ENCODE results near the gene KDM1B.
A peak's percentile ranks its signal among the peaks of the same experiment; 100 is the strongest.

Gene KDM1B
- 12.2 to 15.9 (median 12.3) reads per million in 3 donors for total RNA-seq

GRCh38 chr6:18155150-18155863 is at the start of gene KDM1B:
Gene KDM1B, plus strand, starts transcription at chr6:18155422. Its CDS starts 4,474 bp downstream, at chr6:18159896.
- peak within 1 kb of the TSS; percentile 95 for H3K4me3 ChIP-seq (ENCODE audit: insufficient read depth, low read depth, low read length, poor library complexity, severe bottlenecking)
- H3K36me3 ChIP-seq (ENCODE audit: control insufficient read depth, insufficient read depth, low read length) = no peaks in the 10 kb centered on the region
- H3K27ac ChIP-seq (ENCODE audit: insufficient read depth, low read length, poor library complexity, severe bottlenecking) = peak within 1 kb of the TSS; percentile 84
- H3K27me3 ChIP-seq (replicated peaks; ENCODE audit: control insufficient read depth, insufficient read depth, low read length, poor library complexity, severe bottlenecking) = no peaks in the 10 kb centered on the region
- DNase-seq = peak; percentile 98 to 99 (median 99)
- peaks cover 4% of the 10 kb centered on the region for H3K4me1 ChIP-seq (ENCODE audit: control insufficient read depth, insufficient read depth, low read length, poor library complexity, severe bottlenecking)
- H3K9me3 ChIP-seq (ENCODE audit: control insufficient read depth, low read length) = no peaks in the 10 kb centered on the region

- H3K4me3 ChIP-seq (ENCODE audit: insufficient read depth, low read depth, low read length, poor library complexity, severe bottlenecking) = no peak overlapping the region
- no peak for DNase-seq
- no peaks in the 10 kb centered on the region for H3K4me1 ChIP-seq (ENCODE audit: control insufficient read depth, insufficient read depth, low read length, poor library complexity, severe bottlenecking)
- H3K36me3 ChIP-seq (ENCODE audit: control insufficient read depth, insufficient read depth, low read length) = no peaks in the 10 kb centered on the region
- no peaks in the 10 kb centered on the region for H3K27me3 ChIP-seq (replicated peaks; ENCODE audit: control insufficient read depth, insufficient read depth, low read length, poor library complexity, severe bottlenecking)
- no peak overlapping the region for H3K27ac ChIP-seq (ENCODE audit: insufficient read depth, low read length, poor library complexity, severe bottlenecking)
- peaks cover 4% of the 10 kb centered on the region for H3K9me3 ChIP-seq (ENCODE audit: control insufficient read depth, low read length)
Measured at GRCh38 chr6:18107061-18107460, 48.2 kb upstream of the KDM1B start.

- Histone ChIP-seq H3K4me1 (ENCODE audit: control insufficient read depth, insufficient read depth, low read length, poor library complexity, severe bottlenecking) (no peaks in the 10 kb centered on the region), H3K4me3 (ENCODE audit: insufficient read depth, low read depth, low read length, poor library complexity, severe bottlenecking) (no peak overlapping the region), H3K27me3 (replicated peaks; ENCODE audit: control insufficient read depth, insufficient read depth, low read length, poor library complexity, severe bottlenecking) (no peaks in the 10 kb centered on the region), H3K27ac (ENCODE audit: insufficient read depth, low read length, poor library complexity, severe bottlenecking) (no peak overlapping the region), H3K9me3 (ENCODE audit: control insufficient read depth, low read length) (peaks cover 4% of the 10 kb centered on the region), H3K36me3 (ENCODE audit: control insufficient read depth, insufficient read depth, low read length) (no peaks in the 10 kb centered on the region)
- no peak for DNase-seq
Measured at GRCh38 chr6:18110162-18110561, 45.1 kb upstream of the KDM1B start.

- Histone ChIP-seq H3K9me3 (ENCODE audit: control insufficient read depth, low read length) (no peaks in the 10 kb centered on the region), H3K36me3 (ENCODE audit: control insufficient read depth, insufficient read depth, low read length) (no peaks in the 10 kb centered on the region), H3K4me3 (ENCODE audit: insufficient read depth, low read depth, low read length, poor library complexity, severe bottlenecking) (no peak overlapping the region), H3K27me3 (replicated peaks; ENCODE audit: control insufficient read depth, insufficient read depth, low read length, poor library complexity, severe bottlenecking) (no peaks in the 10 kb centered on the region), H3K4me1 (ENCODE audit: control insufficient read depth, insufficient read depth, low read length, poor library complexity, severe bottlenecking) (no peaks in the 10 kb centered on the region), H3K27ac (ENCODE audit: insufficient read depth, low read length, poor library complexity, severe bottlenecking) (no peak overlapping the region)
- DNase-seq = no peak
Measured at GRCh38 chr6:18115356-18115755, 39.9 kb upstream of the KDM1B start.

- peaks cover 3% of the 10 kb centered on the region for H3K4me1 ChIP-seq (ENCODE audit: control insufficient read depth, insufficient read depth, low read length, poor library complexity, severe bottlenecking)
- H3K27me3 ChIP-seq (replicated peaks; ENCODE audit: control insufficient read depth, insufficient read depth, low read length, poor library complexity, severe bottlenecking) = no peaks in the 10 kb centered on the region
Measured at GRCh38 chr6:18117136-18117535, 38.1 kb upstream of the KDM1B start.

GRCh38 chr6:18118330-18118729 is 36.9 kb upstream of the KDM1B start:
- Histone ChIP-seq H3K36me3 (ENCODE audit: control insufficient read depth, insufficient read depth, low read length) (no peaks in the 10 kb centered on the region), H3K4me3 (ENCODE audit: insufficient read depth, low read depth, low read length, poor library complexity, severe bottlenecking) (no peak overlapping the region), H3K4me1 (ENCODE audit: control insufficient read depth, insufficient read depth, low read length, poor library complexity, severe bottlenecking) (peaks cover 3% of the 10 kb centered on the region), H3K27ac (ENCODE audit: insufficient read depth, low read length, poor library complexity, severe bottlenecking) (no peak overlapping the region), H3K9me3 (ENCODE audit: control insufficient read depth, low read length) (no peaks in the 10 kb centered on the region), H3K27me3 (replicated peaks; ENCODE audit: control insufficient read depth, insufficient read depth, low read length, poor library complexity, severe bottlenecking) (no peaks in the 10 kb centered on the region)
- DNase-seq = no peak

More at GRCh38 chr6:18117136-18117535, 38.1 kb upstream of the KDM1B start:
- no peak overlapping the region for H3K27ac ChIP-seq (ENCODE audit: insufficient read depth, low read length, poor library complexity, severe bottlenecking)
- H3K36me3 ChIP-seq (ENCODE audit: control insufficient read depth, insufficient read depth, low read length) = no peaks in the 10 kb centered on the region
- no peaks in the 10 kb centered on the region for H3K9me3 ChIP-seq (ENCODE audit: control insufficient read depth, low read length)
- H3K4me3 ChIP-seq (ENCODE audit: insufficient read depth, low read depth, low read length, poor library complexity, severe bottlenecking) = no peak overlapping the region
- no peak for DNase-seq

GRCh38 chr6:18119236-18119635 is 36.0 kb upstream of the KDM1B start:
- DNase-seq = no peak

GRCh38 chr6:18121580-18122127 is 33.6 kb upstream of the KDM1B start:
- Histone ChIP-seq H3K27ac (ENCODE audit: insufficient read depth, low read length, poor library complexity, severe bottlenecking) (no peak overlapping the region), H3K4me1 (ENCODE audit: control insufficient read depth, insufficient read depth, low read length, poor library complexity, severe bottlenecking) (peaks cover 3% of the 10 kb centered on the region), H3K27me3 (replicated peaks; ENCODE audit: control insufficient read depth, insufficient read depth, low read length, poor library complexity, severe bottlenecking) (no peaks in the 10 kb centered on the region), H3K9me3 (ENCODE audit: control insufficient read depth, low read length) (no peaks in the 10 kb centered on the region), H3K4me3 (ENCODE audit: insufficient read depth, low read depth, low read length, poor library complexity, severe bottlenecking) (peak overlapping the region; percentile 56), H3K36me3 (ENCODE audit: control insufficient read depth, insufficient read depth, low read length) (no peaks in the 10 kb centered on the region)
- no peak for DNase-seq

More at GRCh38 chr6:18119236-18119635, 36.0 kb upstream of the KDM1B start:
- Histone ChIP-seq H3K27me3 (replicated peaks; ENCODE audit: control insufficient read depth, insufficient read depth, low read length, poor library complexity, severe bottlenecking) (no peaks in the 10 kb centered on the region), H3K27ac (ENCODE audit: insufficient read depth, low read length, poor library complexity, severe bottlenecking) (no peak overlapping the region), H3K9me3 (ENCODE audit: control insufficient read depth, low read length) (no peaks in the 10 kb centered on the region), H3K4me1 (ENCODE audit: control insufficient read depth, insufficient read depth, low read length, poor library complexity, severe bottlenecking) (peaks cover 3% of the 10 kb centered on the region), H3K36me3 (ENCODE audit: control insufficient read depth, insufficient read depth, low read length) (no peaks in the 10 kb centered on the region), H3K4me3 (ENCODE audit: insufficient read depth, low read depth, low read length, poor library complexity, severe bottlenecking) (no peak overlapping the region)

- no peaks in the 10 kb centered on the region for H3K36me3 ChIP-seq (ENCODE audit: control insufficient read depth, insufficient read depth, low read length)
- H3K27ac ChIP-seq (ENCODE audit: insufficient read depth, low read length, poor library complexity, severe bottlenecking) = no peak within 1 kb of the TSS
- no peaks in the 10 kb centered on the region for H3K27me3 ChIP-seq (replicated peaks; ENCODE audit: control insufficient read depth, insufficient read depth, low read length, poor library complexity, severe bottlenecking)
- H3K4me1 ChIP-seq (ENCODE audit: control insufficient read depth, insufficient read depth, low read length, poor library complexity, severe bottlenecking) = peaks cover 3% of the 10 kb centered on the region
- H3K9me3 ChIP-seq (ENCODE audit: control insufficient read depth, low read length) = no peaks in the 10 kb centered on the region
- H3K4me3 ChIP-seq (ENCODE audit: insufficient read depth, low read depth, low read length, poor library complexity, severe bottlenecking) = peak within 1 kb of the TSS; percentile 56
- DNase-seq = peak; percentile 32 to 51 (median 38)
Measured at GRCh38 chr6:18122128-18123093, 32.8 kb upstream of the KDM1B start, which contains the start of gene NHLRC1. Gene NHLRC1, minus strand, starts transcription at chr6:18122677. Its CDS starts 71 bp downstream, at chr6:18122606.
